ENCODE data around the gene C20orf144.
"Not testable (repeated sequence)": the region's sequence is repeated elsewhere in the genome, so short reads cannot be mapped to it uniquely, and the experiment has no call there.

The C20orf144 gene

DNA sequence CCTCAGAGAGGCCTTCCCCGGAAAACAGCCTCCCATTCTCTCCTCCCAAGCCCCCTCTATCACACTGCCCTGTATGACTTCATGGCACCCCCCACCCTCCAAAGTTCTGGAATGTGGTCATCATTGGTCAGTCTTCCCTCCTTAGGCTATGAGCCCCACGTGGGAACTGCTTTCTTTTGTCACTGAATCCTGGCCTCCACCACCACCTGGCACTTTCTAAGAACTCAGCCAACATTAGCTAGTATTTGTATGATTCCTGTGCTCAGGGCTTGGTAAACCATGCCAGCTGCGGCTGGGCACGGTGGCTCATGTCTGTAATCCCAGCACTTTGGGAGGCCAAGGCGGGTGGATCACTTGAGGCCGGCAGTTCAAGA, 32.5 kb downstream of the C20orf144 start:
- DNase-seq (ENCODE audit: low spot score) = no peak

- no peak for DNase-seq (ENCODE audit: low spot score)
Measured at GRCh38 chr20:33696448-33696847, 34.3 kb downstream of the C20orf144 start.

DNA sequence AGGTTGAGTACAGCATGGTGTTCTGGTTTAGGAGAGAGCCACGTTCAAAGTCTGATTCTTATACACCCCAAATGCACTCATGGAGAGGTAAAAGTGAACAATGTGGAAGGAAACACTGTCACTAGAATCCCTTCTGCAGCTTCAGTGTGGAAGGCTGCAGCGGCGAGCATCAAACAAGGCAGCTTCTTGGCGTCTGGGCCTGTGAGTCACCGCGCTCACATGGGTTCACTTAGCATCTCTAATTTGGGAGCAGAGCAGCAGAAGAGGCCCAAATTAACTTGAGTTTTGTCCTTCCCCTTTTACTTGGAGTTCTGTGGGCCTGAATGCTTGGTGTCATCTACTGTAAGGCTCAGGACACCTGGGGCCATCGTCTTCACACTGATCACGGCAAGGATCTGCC, 35.0 kb downstream of the C20orf144 start:
- no peak for DNase-seq (ENCODE audit: low spot score)

DNA sequence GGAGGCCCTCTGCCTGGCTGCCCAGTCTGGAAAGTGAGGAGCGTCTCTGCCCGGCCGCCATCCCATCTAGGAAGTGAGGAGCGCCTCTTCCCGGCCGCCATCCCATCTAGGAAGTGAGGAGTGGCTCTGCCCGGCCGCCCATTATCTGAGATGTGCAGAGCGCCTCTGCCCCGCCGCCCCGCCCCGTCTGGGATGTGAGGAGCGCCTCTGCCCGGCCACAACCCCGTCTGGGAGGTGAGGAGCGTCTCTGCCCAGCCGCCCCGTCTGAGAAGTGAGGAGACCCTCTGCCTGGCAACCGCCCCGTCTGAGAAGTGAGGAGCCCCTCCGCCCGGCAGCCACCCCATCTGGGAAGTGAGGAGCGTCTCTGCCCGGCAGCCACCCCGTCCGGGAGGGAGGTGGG, 36.8 kb downstream of the C20orf144 start:
- DNase-seq (ENCODE audit: low spot score) = not testable (repeated sequence)

- DNase-seq (ENCODE audit: low spot score) = not testable (repeated sequence)
Measured at GRCh38 chr20:33700696-33701441, 38.7 kb downstream of the C20orf144 start.

- no peak for DNase-seq (ENCODE audit: low spot score)
Measured at GRCh38 chr20:33701629-33702450, 39.7 kb downstream of the C20orf144 start.

DNA sequence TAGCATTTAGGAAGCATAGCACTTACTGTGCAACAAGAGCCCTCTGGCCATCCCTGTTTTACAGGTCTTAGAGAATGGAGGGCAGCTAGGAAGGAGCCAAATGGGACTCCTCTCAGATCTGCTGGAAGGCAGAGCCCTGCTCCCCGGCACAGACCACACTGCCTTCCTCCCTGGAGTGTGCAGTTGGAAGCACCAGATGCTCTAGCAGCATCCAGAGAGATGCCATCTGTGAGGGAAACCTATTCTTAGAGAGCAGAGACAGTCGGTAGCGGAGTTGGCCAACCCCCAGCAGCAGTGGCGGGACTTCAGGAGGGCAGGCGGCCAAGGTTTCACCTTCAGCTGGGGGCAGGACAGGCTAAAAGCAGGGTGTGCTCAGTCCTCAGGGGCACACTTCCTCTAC, 40.7 kb downstream of the C20orf144 start:
- peak; percentile 81 for DNase-seq (ENCODE audit: low spot score)

DNA sequence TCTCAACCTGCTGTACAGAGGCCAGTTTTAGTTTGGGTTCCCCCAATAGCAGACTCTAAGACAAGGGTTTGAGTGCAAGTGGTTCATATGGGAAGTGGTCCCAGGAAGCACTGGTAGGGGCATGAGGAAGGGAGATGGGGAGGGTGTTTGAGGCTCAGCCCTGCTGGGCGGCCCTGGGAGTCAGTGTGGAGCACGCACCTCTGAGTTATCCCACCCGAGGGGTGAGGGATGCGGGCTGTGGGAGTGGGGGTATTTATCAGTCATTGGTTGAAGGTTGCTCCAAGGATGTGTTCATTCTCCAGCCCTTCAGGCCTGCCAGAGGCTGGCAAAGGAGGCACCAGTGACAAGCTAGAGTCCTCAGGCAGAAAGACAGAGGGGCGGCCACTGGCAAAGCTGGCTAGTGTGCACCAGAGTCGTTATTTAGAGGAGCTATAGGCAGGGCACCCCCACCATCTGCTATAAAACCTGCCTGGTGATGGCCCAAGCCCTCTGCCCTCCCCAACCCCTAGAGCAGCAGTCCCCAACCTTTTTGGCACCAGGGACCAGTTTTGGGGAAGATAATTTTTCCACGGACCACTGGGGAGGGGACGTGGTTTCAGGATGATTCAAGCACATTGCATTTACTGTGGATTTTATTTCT, 41.5 kb downstream of the C20orf144 start:
- DNase-seq (ENCODE audit: low spot score) = no peak

GRCh38 chr20:33704197-33704924, 42.2 kb downstream of the C20orf144 start:
- DNase-seq (ENCODE audit: low spot score) = no peak

GRCh38 chr20:33707668-33708067, 45.5 kb downstream of the C20orf144 start:
- no peak for DNase-seq (ENCODE audit: low spot score)

- DNase-seq (ENCODE audit: low spot score) = no peak
Measured at GRCh38 chr20:33709398-33709797, 47.3 kb downstream of the C20orf144 start.

DNA sequence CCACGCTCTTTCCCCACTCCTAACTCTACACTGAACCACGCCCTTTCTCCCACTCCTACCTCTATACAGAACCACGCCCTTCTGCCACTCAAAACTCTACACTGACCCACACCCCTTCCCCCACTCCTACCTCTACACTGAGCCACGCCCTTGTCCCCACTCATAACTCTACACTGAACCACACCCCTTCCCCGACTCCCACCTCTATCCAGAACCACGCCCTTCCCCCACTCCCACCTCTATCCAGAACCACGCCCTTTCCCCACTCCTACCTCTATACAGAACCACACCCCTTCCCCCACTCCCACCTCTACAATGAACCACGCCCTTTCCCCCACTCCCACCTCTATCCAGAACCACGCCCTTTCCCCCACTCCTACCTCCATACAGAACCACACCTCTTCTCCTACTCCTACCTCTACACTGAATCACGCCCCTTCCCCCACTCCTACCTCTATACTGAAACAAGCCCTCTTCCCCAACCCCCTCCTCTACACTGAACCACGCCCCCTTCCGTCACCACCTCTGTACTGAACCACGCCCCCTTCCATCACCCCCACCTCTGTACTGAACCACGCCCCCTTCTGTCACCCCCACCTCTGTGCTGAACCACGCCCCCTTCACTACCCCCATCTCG, 47.9 kb downstream of the C20orf144 start:
- no peak for DNase-seq (ENCODE audit: low spot score)

DNA sequence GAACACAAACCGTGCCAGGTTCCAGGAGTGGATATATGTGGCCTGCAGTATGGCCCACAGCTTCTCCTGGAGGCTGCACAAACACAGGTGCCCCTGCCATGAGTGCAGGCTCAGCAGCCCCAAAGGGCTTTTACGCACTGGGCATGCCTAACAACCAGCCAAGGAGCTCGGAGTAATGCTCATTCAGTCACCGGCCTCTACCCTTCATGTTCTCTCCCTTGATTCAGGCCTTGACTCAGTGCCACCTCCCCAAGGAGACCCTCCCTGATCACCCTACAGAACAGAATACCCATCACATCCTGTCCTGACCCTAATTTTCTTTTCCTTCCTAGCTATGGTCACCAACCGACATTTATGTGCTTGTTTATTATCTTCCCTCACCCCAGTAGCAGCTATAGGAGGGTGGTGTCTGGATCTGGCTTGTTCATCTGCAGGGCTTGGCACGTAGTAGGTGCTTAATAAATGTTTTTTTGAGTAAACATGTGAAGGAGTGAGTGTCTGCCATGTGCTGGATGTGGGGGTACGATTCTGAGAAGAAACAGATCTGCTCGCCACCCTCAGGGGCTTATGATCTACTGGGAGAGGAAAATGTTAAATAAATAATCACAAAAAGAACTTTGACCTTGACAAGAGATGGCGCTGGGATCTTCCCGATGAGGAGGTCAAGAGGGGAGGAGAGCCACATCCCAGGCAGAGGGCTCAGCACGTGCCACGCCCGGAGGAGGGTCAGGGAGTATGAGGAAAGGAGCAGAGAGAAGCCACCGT, 48.7 kb downstream of the C20orf144 start:
- DNase-seq (ENCODE audit: low spot score) = no peak

GRCh38 chr20:33711446-33711738, 49.3 kb downstream of the C20orf144 start:
- no peak for DNase-seq (ENCODE audit: low spot score)

Measured in D341Med (cell line).